HUES6 (cell line): ENCODE data around the gene CIB4.

ENCODE experiments used
- H3K27ac ChIP-seq: 2 replicates; pipeline ENCODE4 v1.7.0; 2013; ENCODE audit warnings: low read depth, mild to moderate bottlenecking, low read length, inconsistent platforms
- H3K27me3 ChIP-seq: 2 replicates; pipeline ENCODE4 v1.6.1; 2013; ENCODE audit warnings: low read length; ENCODE audit not compliant: control insufficient read depth, insufficient read depth
- H3K36me3 ChIP-seq: 2 replicates; pipeline ENCODE4 v1.6.1; 2013; ENCODE audit warnings: low read length; ENCODE audit not compliant: control insufficient read depth, insufficient read depth
- H3K4me1 ChIP-seq: 2 replicates; pipeline ENCODE4 v1.6.1; 2013; ENCODE audit warnings: low read length; ENCODE audit not compliant: control insufficient read depth, insufficient read depth
- H3K4me3 ChIP-seq: 2 replicates; pipeline ENCODE4 v1.5.1; 2013; ENCODE audit warnings: low read depth, low read length
- H3K9ac ChIP-seq: one replicate; pipeline ENCODE4 v1.6.1; 2013; ENCODE audit warnings: mild to moderate bottlenecking, low read length
- H3K9me3 ChIP-seq: 2 replicates; pipeline ENCODE4 v1.6.1; 2013; ENCODE audit warnings: low read depth, low read length; ENCODE audit not compliant: control insufficient read depth, insufficient read depth

CIB4 gene

DNA sequence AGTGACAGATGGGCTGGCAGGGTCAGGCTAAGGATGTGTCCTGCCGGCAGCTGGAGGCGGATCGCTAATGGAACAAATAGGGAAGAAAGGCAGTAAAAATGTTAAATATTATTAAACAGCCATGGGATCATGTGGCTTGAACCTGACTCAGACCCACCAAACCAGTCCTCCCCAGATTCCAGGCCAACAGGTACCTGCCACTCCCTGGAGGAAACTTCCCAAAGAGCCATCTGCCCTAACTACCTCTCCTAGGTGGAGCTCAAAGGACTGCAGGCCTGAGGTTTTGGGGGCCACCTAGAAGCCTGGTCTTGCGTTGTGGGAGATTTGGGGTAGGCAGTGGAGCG, 34.3 kb downstream of the CIB4 start:
- Histone ChIP-seq H3K4me1 (peaks cover 23% of the 10 kb centered on the region), H3K27me3 (no peaks in the 10 kb centered on the region), H3K36me3 (no peaks in the 10 kb centered on the region), H3K27ac (no peak overlapping the region), H3K4me3 (no peak overlapping the region), H3K9ac (no peak overlapping the region), H3K9me3 (no peaks in the 10 kb centered on the region)

- Histone ChIP-seq H3K27me3 (no peaks in the 10 kb centered on the region), H3K4me3 (no peak overlapping the region), H3K9me3 (no peaks in the 10 kb centered on the region), H3K27ac (no peak overlapping the region), H3K36me3 (no peaks in the 10 kb centered on the region), H3K9ac (no peak overlapping the region), H3K4me1 (peaks cover 23% of the 10 kb centered on the region)
Observed at GRCh38 chr2:26605999-26606846, 34.9 kb downstream of the CIB4 start.

GRCh38 chr2:26605195-26605998, 35.8 kb downstream of the CIB4 start:
- Histone ChIP-seq H3K27me3 (no peaks in the 10 kb centered on the region), H3K4me3 (no peak overlapping the region), H3K27ac (no peak overlapping the region), H3K9me3 (no peaks in the 10 kb centered on the region), H3K9ac (no peak overlapping the region), H3K36me3 (no peaks in the 10 kb centered on the region), H3K4me1 (peaks cover 23% of the 10 kb centered on the region)

GRCh38 chr2:26602575-26602974, 38.6 kb downstream of the CIB4 start:
- H3K27ac ChIP-seq = no peak overlapping the region

DNA sequence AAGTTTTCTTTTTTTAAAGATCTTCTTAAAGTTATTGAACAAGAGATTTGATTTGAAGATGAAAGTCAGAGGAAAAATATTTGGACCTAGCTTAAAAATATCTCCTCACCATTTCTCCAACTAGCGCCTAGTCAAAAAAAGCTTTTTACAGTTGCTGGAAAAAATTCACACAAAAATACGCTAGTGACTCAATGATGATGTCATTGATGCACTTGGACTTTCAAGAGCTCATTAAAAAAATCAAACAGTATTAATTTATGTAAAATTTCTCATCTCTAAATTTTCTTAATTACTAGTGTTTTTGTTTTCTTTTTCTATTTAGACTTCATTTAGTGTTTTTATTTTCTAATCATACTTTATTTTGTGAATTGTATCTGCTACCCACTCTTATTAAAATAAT, 41.8 kb downstream of the CIB4 start:
- Histone ChIP-seq H3K27ac (no peak overlapping the region), H3K9me3 (no peaks in the 10 kb centered on the region), H3K9ac (no peak overlapping the region), H3K4me1 (no peaks in the 10 kb centered on the region; the same call in 1 of the 2 replicates), H3K4me3 (no peak overlapping the region), H3K27me3 (no peaks in the 10 kb centered on the region), H3K36me3 (no peaks in the 10 kb centered on the region)

More at GRCh38 chr2:26602575-26602974, 38.6 kb downstream of the CIB4 start:
- H3K27me3 ChIP-seq = no peaks in the 10 kb centered on the region
- H3K36me3 ChIP-seq = no peaks in the 10 kb centered on the region
- no peak overlapping the region for H3K4me3 ChIP-seq
- H3K4me1 ChIP-seq = peaks cover 11% of the 10 kb centered on the region
- no peaks in the 10 kb centered on the region for H3K9me3 ChIP-seq
- H3K9ac ChIP-seq = no peak overlapping the region

DNA sequence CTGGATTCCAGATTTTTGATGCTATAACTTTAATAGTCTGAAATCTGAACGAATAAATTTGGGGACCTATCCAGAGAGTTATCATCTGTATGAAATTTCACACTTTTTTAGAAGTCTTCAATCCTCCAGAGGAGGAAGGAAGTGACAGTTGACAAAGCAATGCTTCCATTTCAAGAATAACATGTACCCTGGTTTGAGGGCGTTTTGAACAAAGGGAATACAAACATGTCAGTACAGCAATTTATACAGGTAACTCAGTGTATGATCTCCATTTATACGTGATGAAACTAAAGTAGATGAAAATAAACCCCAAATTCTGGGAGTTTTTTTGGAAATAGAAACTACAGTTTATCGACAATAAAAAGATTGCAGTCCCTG, 42.2 kb downstream of the CIB4 start:
- H3K4me3 ChIP-seq = no peak overlapping the region
- H3K4me1 ChIP-seq = no peaks in the 10 kb centered on the region; the same call in 1 of the 2 replicates
- H3K36me3 ChIP-seq = no peaks in the 10 kb centered on the region
- H3K9ac ChIP-seq = no peak overlapping the region
- no peaks in the 10 kb centered on the region for H3K27me3 ChIP-seq
- H3K9me3 ChIP-seq = no peaks in the 10 kb centered on the region
- H3K27ac ChIP-seq = no peak overlapping the region

GRCh38 chr2:26598336-26598995, 42.7 kb downstream of the CIB4 start:
- Histone ChIP-seq H3K27me3 (no peaks in the 10 kb centered on the region), H3K36me3 (no peaks in the 10 kb centered on the region)

DNA sequence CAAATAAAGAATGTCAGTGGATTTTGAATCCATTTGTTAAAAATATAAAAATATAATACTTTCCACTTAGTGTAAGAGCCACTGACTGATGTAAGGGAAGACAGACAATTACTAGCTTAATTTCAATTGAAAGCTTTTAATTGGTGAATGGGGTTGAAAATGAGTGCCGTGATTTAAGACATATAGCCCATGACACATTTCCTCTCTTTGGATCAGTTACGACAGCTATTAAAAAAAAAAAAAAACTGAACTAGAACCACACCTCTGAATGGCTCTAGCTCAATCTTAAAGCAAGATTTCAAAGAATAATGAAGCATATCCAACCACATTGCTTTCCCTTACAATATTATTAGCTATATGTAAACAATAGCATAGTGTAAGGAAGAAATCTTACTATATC, 44.0 kb downstream of the CIB4 start:
- H3K27me3 ChIP-seq = no peaks in the 10 kb centered on the region
- no peaks in the 10 kb centered on the region; the same call in 1 of the 2 replicates for H3K4me1 ChIP-seq
- H3K27ac ChIP-seq = no peak overlapping the region
- no peak overlapping the region for H3K4me3 ChIP-seq
- no peaks in the 10 kb centered on the region for H3K9me3 ChIP-seq
- no peaks in the 10 kb centered on the region for H3K36me3 ChIP-seq
- no peak overlapping the region for H3K9ac ChIP-seq

More at GRCh38 chr2:26598336-26598995, 42.7 kb downstream of the CIB4 start:
- Histone ChIP-seq H3K27ac (no peak overlapping the region), H3K9me3 (no peaks in the 10 kb centered on the region), H3K9ac (no peak overlapping the region), H3K4me1 (no peaks in the 10 kb centered on the region; the same call in 1 of the 2 replicates), H3K4me3 (no peak overlapping the region)

DNA sequence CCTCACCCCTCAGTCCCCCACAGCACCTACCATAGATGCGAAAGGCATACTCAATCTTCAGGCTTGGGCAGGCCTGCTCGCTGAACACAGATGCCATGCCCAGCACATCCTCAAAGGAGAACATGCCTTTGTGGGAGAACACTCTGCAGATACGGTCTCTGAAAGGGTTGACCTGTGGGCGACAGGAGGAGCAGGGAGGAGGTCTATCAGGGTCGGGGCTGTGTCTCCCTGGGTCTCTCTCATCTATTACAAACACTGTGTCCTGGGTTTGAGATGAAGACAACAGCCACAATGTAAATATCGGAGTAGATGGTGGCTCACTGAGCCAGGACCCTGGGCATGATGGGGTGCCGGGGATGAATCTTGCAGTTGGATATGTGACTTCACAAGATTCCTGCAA, 46.0 kb downstream of the CIB4 start:
- no peaks in the 10 kb centered on the region; the same call in none of the 2 replicates for H3K4me1 ChIP-seq

DNA sequence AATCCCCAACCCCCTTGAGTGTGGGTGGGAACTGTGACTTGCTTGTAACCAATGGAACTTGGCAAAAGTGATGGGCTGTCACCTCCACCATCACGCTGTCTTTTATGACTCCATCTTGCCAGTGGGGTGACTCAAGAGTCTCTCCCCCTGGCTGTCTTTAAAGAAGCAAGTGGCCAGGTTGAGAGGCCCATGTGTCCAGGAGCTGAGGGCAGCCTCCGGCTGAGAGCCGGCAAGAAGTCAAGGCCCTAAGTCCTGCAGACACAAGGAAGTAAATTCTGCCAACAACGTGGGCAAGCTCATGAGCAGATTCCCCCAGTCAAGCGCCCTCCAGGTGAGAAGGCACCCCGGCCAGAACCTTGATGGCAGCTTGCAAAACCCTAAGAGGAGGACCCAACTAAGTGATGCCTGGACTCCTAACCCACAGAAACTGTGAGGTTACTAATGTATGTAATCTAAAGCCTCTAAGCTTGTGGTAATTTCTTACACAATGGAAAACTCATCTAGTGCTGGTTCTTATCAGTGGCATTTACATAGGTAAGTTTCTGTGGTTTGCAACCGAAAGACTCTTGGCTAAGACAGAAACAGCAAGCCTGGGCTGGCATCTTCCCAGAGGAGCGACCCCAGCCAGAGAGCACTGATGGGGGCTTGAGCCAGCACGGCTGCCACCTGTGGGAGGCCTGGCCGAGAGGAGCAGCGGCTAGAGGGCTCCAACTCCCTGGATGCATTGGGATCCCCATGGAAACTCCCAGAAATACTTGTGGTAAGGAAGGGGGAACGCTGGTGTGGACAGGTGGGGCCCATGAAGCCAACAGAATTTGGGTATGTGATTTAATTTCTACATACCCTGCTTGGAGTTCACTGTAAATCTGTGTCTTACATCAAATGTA, 49.3 kb downstream of the CIB4 start:
- H3K4me3 ChIP-seq = no peak overlapping the region
- no peaks in the 10 kb centered on the region; the same call in none of the 2 replicates for H3K4me1 ChIP-seq
- no peak overlapping the region for H3K9ac ChIP-seq
- no peaks in the 10 kb centered on the region for H3K36me3 ChIP-seq
- no peaks in the 10 kb centered on the region for H3K9me3 ChIP-seq
- H3K27ac ChIP-seq = no peak overlapping the region
- H3K27me3 ChIP-seq = peaks cover 15% of the 10 kb centered on the region

More for the DNA sequence above, 46.0 kb downstream of the CIB4 start:
- Histone ChIP-seq H3K9me3 (no peaks in the 10 kb centered on the region), H3K9ac (no peak overlapping the region), H3K27me3 (no peaks in the 10 kb centered on the region), H3K36me3 (no peaks in the 10 kb centered on the region), H3K4me3 (no peak overlapping the region), H3K27ac (no peak overlapping the region)
